ENCODE measurements around the gene TBC1D4. TPM values are rescaled to one million over a fixed set of nuclear protein-coding genes. Genes with fewer than 3 reads are reported as not detected.

TBC1D4 gene
- total RNA-seq, 4 donors from 2014 or later, result 14.2 to 32.0 (median 20.6) TPM

GRCh38 chr13:75326173-75327134 is 155.5 kb downstream of the TBC1D4 start:
- peak overlapping the region in 2 of 4 donors; percentile 4 to 31 for H3K27ac ChIP-seq (replicated peaks in 1 of 4)
- WGBS, result 52% methylated on average over 21 of the region's 21 CpGs

GRCh38 chr13:75325711-75326110 is 156.3 kb downstream of the TBC1D4 start:
- peaks cover 0 to 14% (median 0%) of the 10 kb centered on the region in 4 donors for H3K4me1 ChIP-seq
- 74% methylated on average over 4 of the region's 4 CpGs for WGBS
- TF ChIP-seq CTCF (IDR thresholded peaks at IDR 0.05) (no peak), POLR2A (IDR thresholded peaks at IDR 0.05; ENCODE audit: low read depth) (no peak), EP300 (IDR thresholded peaks at IDR 0.05) (no peak), POLR2AphosphoS5 (IDR thresholded peaks at IDR 0.05) (no peak)
- peak overlapping the region in 1 of 4 donors; percentile 4 for H3K27ac ChIP-seq (replicated peaks in 1 of 4)
- H3K9me3 ChIP-seq, result no peaks in the 10 kb centered on the region
- intact Hi-C loops (cut with DNase I), result no loop called here
- H3K36me3 ChIP-seq, result peaks cover 0 to 11% (median 5%) of the 10 kb centered on the region in 4 donors
- H3K4me3 ChIP-seq, result peak overlapping the region in 1 of 4 donors; percentile 38
- no peaks in the 10 kb centered on the region for H3K27me3 ChIP-seq
- no peak for DNase-seq (ENCODE audit: extremely low spot score)

More at GRCh38 chr13:75326173-75327134, 155.5 kb downstream of the TBC1D4 start:
- H3K36me3 ChIP-seq, result peaks cover 0 to 11% (median 5%) of the 10 kb centered on the region in 4 donors
- TF ChIP-seq POLR2AphosphoS5 (IDR thresholded peaks at IDR 0.05) (peak in 1 of 2 donors; percentile 25), POLR2A (IDR thresholded peaks at IDR 0.05; ENCODE audit: low read depth) (no peak), CTCF (IDR thresholded peaks at IDR 0.05) (no peak)
- no peaks in the 10 kb centered on the region for H3K9me3 ChIP-seq
- H3K27me3 ChIP-seq, result no peaks in the 10 kb centered on the region
- intact Hi-C loops (cut with DNase I), result no loop called here
- peaks cover 0 to 14% (median 0%) of the 10 kb centered on the region in 4 donors for H3K4me1 ChIP-seq
- H3K4me3 ChIP-seq, result peak overlapping the region; percentile 16 to 38 (median 24)
- no peak for DNase-seq (ENCODE audit: extremely low spot score)

GRCh38 chr13:75324413-75324940 is 157.5 kb downstream of the TBC1D4 start:
- no peak for DNase-seq (ENCODE audit: extremely low spot score)
- WGBS, result 92% methylated on average over 1 of the region's 1 CpG
- Histone ChIP-seq H3K4me1 (peaks cover 0 to 15% (median 0%) of the 10 kb centered on the region in 4 donors), H3K36me3 (peaks cover 0 to 11% (median 5%) of the 10 kb centered on the region in 4 donors), H3K27ac (replicated peaks in 1 of 4) (no peak overlapping the region), H3K27me3 (no peaks in the 10 kb centered on the region), H3K9me3 (no peaks in the 10 kb centered on the region), H3K4me3 (no peak overlapping the region)
- intact Hi-C loops (cut with DNase I), result no loop called here
- TF ChIP-seq POLR2A (IDR thresholded peaks at IDR 0.05; ENCODE audit: low read depth) (no peak), CTCF (IDR thresholded peaks at IDR 0.05) (no peak), POLR2AphosphoS5 (IDR thresholded peaks at IDR 0.05) (no peak), EP300 (IDR thresholded peaks at IDR 0.05) (no peak)

- intact Hi-C loops (cut with DNase I), result no loop called here
- no peak overlapping the region for H3K27ac ChIP-seq (replicated peaks in 1 of 4)
- 98% methylated on average over 3 of the region's 3 CpGs for WGBS
- no peaks in the 10 kb centered on the region for H3K27me3 ChIP-seq
- peaks cover 0 to 12% (median 6%) of the 10 kb centered on the region in 4 donors for H3K4me1 ChIP-seq
- DNase-seq (ENCODE audit: extremely low spot score), result no peak
- no peak overlapping the region for H3K4me3 ChIP-seq
- peaks cover 0 to 10% (median 3%) of the 10 kb centered on the region in 4 donors for H3K36me3 ChIP-seq
- no peak for TF ChIP-seq EP300 (IDR thresholded peaks at IDR 0.05)
- no peak for TF ChIP-seq POLR2A (IDR thresholded peaks at IDR 0.05; ENCODE audit: low read depth)
- TF ChIP-seq POLR2AphosphoS5 (IDR thresholded peaks at IDR 0.05), result no peak
- TF ChIP-seq CTCF (IDR thresholded peaks at IDR 0.05), result no peak
- H3K9me3 ChIP-seq, result no peaks in the 10 kb centered on the region
Observed at GRCh38 chr13:75321084-75321483, 160.9 kb downstream of the TBC1D4 start.

Data from esophagus muscularis mucosa (tissue), 4 donors.